ENCODE measurements around the gene ARNT2.

The ARNT2 gene

DNA sequence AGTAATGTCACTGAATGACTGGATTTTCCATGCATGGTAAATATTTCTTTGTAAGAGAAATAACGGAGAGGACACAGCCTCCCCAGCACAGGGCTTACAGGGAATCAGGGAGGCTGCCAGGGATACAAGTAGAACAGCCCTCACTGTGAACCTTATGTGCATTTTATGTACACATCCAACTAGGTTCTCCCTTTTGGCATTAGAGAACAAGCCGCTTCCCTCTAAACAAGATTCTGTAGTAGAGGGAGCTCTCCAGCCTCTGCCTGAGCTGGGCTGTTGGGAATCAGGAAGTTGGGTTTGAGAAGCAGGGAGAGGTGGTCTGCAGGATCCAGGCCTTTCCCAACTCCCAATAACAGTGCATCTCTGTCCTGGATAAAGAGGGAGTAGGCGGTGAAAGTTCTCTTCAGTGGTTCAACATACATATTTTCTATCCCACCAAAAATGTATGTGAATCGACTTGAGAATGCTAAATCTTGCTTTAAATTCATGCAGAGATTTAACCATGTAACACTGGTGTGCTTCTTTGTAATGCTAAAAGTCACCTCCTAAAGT, 83.7 kb downstream of the ARNT2 start (continued):
- TF ChIP-seq, protein P1, sequence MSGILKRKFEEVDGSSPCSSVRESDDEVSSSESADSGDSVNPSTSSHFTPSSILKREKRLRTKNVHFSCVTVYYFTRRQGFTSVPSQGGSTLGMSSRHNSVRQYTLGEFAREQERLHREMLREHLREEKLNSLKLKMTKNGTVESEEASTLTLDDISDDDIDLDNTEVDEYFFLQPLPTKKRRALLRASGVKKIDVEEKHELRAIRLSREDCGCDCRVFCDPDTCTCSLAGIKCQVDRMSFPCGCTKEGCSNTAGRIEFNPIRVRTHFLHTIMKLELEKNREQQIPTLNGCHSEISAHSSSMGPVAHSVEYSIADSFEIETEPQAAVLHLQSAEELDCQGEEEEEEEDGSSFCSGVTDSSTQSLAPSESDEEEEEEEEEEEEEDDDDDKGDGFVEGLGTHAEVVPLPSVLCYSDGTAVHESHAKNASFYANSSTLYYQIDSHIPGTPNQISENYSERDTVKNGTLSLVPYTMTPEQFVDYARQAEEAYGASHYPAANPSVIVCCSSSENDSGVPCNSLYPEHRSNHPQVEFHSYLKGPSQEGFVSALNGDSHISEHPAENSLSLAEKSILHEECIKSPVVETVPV (CRISPR knock-in tag; IDR thresholded peaks at IDR 0.05): no peak
- TF ChIP-seq BACH2 (CRISPR knock-in tag; IDR thresholded peaks at IDR 0.05; ENCODE audit: borderline replicate concordance) (no peak), ZNF70 (CRISPR knock-in tag; IDR thresholded peaks at IDR 0.05) (no peak), CSDC2 (CRISPR knock-in tag; IDR thresholded peaks at IDR 0.05) (no peak), ESRRG (CRISPR knock-in tag; IDR thresholded peaks at IDR 0.05) (no peak), ZNF565 (CRISPR knock-in tag; conservative IDR thresholded peaks at IDR 0.05; ENCODE audit: low read depth) (no peak), ZC3H10 (CRISPR knock-in tag; IDR thresholded peaks at IDR 0.05) (no peak)
- TF ChIP-seq, protein P2, sequence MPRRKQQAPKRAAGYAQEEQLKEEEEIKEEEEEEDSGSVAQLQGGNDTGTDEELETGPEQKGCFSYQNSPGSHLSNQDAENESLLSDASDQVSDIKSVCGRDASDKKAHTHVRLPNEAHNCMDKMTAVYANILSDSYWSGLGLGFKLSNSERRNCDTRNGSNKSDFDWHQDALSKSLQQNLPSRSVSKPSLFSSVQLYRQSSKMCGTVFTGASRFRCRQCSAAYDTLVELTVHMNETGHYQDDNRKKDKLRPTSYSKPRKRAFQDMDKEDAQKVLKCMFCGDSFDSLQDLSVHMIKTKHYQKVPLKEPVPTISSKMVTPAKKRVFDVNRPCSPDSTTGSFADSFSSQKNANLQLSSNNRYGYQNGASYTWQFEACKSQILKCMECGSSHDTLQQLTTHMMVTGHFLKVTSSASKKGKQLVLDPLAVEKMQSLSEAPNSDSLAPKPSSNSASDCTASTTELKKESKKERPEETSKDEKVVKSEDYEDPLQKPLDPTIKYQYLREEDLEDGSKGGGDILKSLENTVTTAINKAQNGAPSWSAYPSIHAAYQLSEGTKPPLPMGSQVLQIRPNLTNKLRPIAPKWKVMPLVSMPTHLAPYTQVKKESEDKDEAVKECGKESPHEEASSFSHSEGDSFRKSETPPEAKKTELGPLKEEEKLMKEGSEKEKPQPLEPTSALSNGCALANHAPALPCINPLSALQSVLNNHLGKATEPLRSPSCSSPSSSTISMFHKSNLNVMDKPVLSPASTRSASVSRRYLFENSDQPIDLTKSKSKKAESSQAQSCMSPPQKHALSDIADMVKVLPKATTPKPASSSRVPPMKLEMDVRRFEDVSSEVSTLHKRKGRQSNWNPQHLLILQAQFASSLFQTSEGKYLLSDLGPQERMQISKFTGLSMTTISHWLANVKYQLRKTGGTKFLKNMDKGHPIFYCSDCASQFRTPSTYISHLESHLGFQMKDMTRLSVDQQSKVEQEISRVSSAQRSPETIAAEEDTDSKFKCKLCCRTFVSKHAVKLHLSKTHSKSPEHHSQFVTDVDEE (CRISPR knock-in tag; IDR thresholded peaks at IDR 0.05): no peak

DNA sequence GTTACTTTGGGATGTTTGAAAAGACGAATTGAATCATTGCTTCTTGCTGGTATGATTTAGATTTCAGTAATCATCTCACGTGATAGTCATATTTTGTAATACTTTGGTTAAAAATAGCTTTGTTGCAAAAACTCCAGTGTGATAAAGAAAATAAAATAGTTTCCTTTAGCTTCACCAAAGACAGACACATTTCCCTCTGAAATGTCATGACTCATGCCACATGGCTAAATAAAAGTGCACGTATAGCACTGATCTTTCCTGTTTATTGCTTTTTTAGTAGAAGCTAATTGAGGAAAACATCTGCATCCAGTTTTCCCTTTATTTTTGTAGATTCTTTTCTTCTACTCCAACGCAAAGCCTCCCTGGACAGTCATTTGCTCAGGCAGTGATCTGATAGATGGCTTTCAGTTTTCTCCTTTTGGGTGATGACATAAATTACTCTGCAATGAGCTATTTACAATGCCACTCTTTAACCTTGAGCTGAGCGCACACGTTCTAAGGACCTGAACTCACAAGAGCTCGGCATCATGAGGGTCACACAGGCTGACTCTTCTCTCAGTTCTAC, 84.9 kb downstream of the ARNT2 start:
- peak; percentile 83 for ATAC-seq

DNA sequence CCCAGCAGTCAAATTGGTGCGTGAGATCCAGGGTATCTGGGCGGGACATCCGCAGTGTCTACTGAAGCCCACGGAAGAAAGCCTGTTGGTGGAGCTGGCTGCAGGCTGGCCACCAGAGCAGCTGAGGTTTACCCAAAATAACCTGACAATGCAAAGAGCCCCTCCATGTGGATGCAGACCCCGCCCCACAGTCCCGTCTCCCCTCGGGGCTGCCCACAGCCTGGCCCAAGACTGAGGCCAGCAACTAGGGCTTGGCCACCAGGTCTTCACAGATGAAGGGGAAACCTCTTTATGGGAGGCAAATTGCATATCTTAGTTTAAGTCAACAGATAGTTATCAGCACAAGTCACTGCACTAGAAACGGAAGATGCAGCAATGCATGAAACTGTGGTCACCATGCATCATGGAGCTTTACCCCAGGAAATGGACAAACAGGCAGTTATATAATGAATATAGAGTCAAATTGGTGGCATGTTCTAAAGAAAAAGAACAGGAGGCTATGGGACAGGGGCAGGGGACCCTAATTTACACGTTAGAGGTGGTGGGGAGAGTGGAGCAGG, 86.3 kb downstream of the ARNT2 start:
- ATAC-seq: no peak
- TF ChIP-seq SNAI2 (CRISPR knock-in tag; IDR thresholded peaks at IDR 0.05): no peak
- no peak for TF ChIP-seq ZNF565 (CRISPR knock-in tag; conservative IDR thresholded peaks at IDR 0.05; ENCODE audit: low read depth)
- no peak for TF ChIP-seq ZC3H10 (CRISPR knock-in tag; IDR thresholded peaks at IDR 0.05)
- no peak for TF ChIP-seq ESRRG (CRISPR knock-in tag; IDR thresholded peaks at IDR 0.05)
- no peak for TF ChIP-seq ZFP30 (CRISPR knock-in tag; IDR thresholded peaks at IDR 0.05)
- TF ChIP-seq OSR1 (CRISPR knock-in tag; IDR thresholded peaks at IDR 0.05): no peak
- TF ChIP-seq, protein P2 (CRISPR knock-in tag; IDR thresholded peaks at IDR 0.05): no peak
- TF ChIP-seq CSDC2 (CRISPR knock-in tag; IDR thresholded peaks at IDR 0.05): no peak
- TF ChIP-seq BACH2 (CRISPR knock-in tag; IDR thresholded peaks at IDR 0.05; ENCODE audit: borderline replicate concordance): no peak
- TF ChIP-seq, protein P3, sequence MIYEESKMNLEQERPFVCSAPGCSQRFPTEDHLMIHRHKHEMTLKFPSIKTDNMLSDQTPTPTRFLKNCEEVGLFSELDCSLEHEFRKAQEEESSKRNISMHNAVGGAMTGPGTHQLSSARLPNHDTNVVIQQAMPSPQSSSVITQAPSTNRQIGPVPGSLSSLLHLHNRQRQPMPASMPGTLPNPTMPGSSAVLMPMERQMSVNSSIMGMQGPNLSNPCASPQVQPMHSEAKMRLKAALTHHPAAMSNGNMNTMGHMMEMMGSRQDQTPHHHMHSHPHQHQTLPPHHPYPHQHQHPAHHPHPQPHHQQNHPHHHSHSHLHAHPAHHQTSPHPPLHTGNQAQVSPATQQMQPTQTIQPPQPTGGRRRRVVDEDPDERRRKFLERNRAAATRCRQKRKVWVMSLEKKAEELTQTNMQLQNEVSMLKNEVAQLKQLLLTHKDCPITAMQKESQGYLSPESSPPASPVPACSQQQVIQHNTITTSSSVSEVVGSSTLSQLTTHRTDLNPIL (CRISPR knock-in tag; IDR thresholded peaks at IDR 0.05; ENCODE audit: low read depth): no peak
- TF ChIP-seq, protein P1 (CRISPR knock-in tag; IDR thresholded peaks at IDR 0.05): no peak
- TF ChIP-seq TCF4 (CRISPR knock-in tag; IDR thresholded peaks at IDR 0.05; ENCODE audit: borderline replicate concordance): no peak
- no peak for TF ChIP-seq ISL1 (CRISPR knock-in tag; IDR thresholded peaks at IDR 0.05)
- TF ChIP-seq GLIS3 (CRISPR knock-in tag; IDR thresholded peaks at IDR 0.05): no peak
- no peak for TF ChIP-seq TOX (CRISPR knock-in tag; IDR thresholded peaks at IDR 0.05; ENCODE audit: borderline replicate concordance)

More for the DNA sequence above, 84.9 kb downstream of the ARNT2 start:
- TF ChIP-seq ZFP3 (CRISPR knock-in tag; IDR thresholded peaks at IDR 0.05): no peak
